HG02642 (cell line): Measurements from ENCODE around the gene GRAMD4.

Source experiments
- ATAC-seq: cut with Tn5 transposase; IDR thresholded peaks from one replicate; pipeline ENCODE4 v1.9.1; 2021; ENCODE audit warnings: mild to moderate bottlenecking; ENCODE audit not compliant: unreplicated experiment, poor library complexity

GRAMD4 gene

DNA sequence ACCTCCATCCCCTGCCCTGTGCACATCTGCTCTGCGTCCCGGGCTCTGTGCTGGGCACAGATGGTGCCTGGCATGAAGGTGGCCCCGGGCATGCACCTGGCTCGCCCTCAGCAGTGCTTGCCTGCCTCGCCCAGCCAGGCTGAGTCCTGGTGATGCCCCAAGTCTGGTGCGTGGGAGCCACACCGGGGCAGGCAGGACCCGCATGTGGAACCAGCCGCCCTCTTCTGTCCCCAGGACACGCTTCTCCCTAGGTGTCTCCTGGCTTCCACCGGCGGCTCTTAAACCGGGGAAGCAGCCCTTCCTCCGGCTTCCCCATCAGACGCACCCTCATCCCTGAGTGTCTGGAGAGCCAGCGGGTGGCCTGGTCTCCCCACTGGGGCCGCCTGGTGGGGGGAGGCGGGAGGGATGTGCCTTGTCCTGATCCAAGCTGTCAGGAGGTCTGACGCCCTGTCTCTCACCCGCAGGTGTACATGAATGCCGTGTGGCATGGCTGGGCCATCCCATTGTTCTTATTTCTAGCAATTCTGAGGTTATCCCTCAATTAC, 45.0 kb downstream of the GRAMD4 start:
- no peak for ATAC-seq

DNA sequence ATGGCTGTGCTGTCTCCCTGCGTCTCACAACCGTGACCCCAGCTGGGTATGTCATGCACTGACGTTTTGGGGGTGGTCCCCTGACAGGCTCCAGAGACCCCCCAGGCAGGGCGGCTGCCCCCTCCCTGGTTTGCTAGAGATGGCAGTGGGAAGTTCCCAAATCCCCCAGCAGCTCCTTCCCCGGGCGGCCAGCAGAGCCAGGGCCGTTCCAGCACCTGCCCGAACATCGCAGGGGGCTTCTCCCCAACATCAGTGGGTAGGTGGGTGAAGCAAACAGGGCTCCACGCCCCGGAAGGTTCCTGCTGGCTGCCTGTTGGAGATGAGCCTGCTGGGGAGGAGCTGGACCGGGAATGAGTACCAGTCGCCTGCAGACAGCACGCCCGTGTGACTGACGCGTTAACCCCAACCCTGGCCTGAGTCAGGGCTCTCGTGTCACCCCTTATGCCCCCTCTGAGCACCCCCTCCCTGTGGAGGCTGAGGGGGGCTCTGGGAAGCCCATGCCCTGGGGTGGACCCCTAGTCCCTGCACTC, 45.6 kb downstream of the GRAMD4 start:
- ATAC-seq: no peak

DNA sequence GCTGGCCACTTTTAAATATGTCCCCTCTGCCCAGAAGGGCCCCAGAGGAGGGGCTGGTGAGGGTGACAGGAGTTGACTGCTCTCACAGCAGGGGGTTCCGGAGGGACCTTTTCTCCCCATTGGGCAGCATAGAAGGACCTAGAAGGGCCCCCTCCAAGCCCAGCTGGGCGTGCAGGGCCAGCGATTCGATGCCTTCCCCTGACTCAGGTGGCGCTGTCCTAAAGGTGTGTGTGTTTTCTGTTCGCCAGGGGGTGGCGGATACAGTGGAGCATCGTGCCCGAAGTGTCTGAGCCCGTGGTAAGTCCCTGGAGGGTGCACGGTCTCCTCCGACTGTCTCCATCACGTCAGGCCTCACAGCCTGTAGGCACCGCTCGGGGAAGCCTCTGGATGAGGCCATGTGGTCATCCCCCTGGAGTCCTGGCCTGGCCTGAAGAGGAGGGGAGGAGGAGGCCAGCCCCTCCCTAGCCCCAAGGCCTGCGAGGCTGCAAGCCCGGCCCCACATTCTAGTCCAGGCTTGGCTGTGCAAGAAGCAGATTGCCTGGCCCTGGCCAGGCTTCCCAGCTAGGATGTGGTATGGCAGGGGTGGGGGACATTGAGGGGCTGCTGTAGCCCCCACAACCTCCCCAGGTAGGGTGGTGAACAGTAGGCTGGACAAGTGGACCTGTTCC, 46.5 kb downstream of the GRAMD4 start:
- no peak for ATAC-seq

DNA sequence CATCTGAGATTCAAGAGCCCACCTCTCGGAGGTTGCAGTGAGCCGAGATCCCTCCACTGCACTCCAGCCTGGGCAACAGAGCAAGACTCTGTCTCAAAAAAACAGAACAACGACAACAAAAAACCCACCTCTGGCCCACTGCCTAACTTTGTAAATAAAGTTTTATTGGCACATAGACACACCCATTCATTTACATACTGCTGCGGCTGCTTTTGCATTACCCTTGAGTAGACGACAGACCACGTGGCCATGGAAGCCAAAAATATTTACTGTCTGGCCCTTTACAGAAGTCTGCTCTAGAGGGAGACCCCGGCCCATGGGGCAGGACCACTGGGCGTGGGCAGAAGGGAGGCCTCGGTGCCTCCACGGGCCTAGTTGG, 47.0 kb downstream of the GRAMD4 start:
- no peak for ATAC-seq

DNA sequence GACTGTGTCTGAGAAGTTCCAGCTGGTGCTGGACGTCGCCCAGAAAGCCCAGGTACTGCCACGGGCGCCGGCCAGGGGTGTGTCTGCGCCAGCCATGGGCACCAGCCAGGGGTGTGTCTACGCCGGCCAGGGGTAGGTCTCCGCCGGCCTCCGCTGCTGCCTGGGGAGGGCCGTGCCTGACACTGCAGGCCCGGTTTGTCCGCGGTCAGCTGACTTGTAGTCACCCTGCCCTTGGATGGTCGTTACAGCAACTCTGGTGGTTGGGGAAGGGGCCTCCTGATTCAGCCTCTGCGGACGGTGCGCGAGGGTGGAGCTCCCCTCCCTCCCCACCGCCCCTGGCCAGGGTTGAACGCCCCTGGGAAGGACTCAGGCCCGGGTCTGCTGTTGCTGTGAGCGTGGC, 47.9 kb downstream of the GRAMD4 start:
- no peak for ATAC-seq

DNA sequence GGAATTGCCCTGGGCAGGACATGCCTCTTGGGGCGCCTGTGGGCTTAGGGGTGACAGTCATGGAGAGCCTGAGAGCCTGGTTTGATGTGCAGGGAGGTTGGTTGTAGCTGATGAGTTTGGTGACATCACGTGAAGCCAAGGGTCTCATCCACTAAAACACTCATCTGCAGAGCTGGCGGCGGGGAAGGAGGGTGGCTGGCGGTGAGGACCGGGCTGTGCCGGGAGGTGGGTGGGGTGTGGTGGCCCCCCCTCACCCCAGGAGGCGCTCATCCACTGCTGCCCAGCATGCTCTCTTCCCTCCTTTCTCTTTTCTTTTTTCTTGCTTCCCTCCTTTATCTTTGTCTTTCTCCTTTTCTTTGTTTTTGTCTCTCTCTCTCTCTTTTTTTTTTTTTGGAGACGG, 49.0 kb downstream of the GRAMD4 start:
- ATAC-seq: no peak

DNA sequence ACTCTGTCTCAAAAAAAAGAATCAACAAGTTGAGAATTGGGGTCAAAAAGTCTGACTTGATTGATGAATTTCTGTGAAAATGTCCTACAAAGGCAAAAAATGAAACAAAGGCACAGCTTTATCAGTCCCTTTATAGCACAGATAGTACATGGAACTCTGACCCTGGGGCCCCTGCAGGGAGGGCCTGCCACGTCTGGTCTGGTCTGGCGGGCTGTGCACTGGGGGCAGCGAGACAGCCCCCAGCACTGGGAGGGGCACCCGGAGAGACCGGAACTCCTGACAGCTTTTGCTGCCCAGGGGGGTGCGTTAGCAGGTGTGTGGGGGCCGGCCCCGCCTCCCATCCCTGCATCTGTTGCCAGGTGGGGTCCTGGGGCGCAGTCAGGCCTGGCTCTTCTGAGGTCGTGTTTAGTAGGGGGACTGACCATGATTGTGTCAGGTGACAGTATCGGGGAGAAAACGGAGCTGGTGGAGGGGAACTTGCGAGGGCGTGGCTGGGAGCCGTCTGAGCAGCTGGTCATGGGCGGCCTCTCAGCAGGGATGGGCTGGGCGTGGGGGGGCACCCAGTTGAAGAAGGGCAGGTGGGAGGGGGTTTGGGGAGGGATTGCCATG, 51.7 kb downstream of the GRAMD4 start:
- ATAC-seq: no peak

DNA sequence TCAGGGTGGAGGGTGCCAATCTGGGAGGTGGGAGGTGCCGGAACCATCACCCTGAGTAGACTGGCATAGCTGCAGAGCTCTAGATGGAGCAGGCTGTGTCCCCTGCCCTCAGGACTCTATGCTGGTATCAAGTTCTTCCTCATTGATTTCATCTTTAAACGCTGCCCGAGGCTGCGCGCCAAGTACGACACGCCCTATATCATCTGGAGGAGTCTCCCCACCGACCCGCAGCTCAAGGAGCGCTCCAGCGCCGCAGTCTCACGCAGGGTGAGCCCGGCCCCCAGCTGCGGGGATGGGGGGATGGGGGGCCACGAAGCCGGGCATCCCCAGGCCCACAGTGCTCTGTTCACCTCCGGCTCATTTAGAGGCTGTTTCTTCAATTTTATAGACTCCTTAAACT, 52.5 kb downstream of the GRAMD4 start:
- no peak for ATAC-seq

DNA sequence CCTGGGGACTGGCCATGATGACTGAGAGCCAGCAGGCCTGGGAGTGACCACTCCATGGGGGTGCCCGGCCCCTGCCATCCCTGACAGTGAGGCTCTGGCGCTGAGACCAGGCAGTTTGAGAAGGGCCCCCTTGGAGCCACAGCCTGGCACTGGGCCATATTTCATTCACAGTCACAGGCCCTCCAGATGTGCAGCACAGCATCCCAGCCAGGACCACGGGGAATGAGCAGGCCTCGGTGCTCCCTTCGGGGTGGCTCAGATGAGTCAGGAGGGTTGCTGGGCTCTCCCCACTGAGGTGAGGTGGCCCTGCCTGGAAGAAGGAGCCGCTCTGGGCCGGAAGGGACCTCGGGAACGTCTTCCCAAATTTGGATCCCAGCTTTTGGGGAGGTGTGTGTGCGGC, 53.0 kb downstream of the GRAMD4 start:
- no peak for ATAC-seq

DNA sequence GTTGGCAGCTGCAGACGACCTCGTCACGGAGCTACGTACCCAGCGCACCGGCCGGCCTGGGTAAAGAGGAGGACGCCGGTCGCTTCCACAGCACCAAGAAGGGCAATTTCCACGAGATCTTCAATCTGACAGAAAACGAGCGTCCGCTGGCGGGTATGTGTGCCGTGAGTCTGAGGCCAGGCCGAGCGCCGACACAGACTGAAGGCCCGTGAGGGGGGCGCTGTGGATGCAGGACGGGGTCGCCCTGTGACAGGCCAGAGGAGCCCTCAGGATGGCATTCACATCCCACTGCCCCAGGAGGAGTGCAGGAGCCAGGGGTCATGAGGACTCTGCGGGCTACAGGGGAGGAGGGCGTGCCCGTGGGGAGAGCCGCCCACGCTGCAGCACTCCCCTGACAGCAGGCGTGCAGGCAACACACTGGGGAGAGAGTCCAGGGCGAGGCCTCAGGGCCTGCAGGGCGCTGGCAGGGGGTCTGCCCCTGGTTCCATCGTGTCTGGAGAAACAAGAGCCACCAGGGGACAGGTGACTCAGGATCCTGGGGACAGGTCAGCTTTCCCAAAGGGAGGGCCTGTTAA, 53.6 kb downstream of the GRAMD4 start:
- no peak for ATAC-seq

DNA sequence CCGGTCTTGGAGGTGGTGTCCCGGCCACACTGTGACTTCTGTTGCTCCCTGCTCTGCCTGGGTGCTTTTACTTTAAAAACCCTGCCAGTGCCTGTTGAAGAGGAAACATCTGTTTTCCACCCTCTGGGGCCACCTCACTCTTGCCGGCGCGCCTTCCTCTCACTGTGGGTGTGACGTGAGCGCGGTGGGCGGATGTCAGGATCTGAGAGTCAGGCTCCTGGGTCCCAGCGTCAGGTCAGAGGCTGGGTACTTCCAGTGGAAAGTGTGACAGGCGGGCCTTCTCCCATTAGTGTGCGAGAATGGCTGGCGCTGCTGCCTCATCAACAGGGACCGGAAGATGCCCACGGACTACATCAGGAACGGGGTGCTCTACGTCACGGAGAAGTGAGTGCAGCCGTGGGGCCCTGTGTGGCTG, 54.2 kb downstream of the GRAMD4 start:
- no peak for ATAC-seq

DNA sequence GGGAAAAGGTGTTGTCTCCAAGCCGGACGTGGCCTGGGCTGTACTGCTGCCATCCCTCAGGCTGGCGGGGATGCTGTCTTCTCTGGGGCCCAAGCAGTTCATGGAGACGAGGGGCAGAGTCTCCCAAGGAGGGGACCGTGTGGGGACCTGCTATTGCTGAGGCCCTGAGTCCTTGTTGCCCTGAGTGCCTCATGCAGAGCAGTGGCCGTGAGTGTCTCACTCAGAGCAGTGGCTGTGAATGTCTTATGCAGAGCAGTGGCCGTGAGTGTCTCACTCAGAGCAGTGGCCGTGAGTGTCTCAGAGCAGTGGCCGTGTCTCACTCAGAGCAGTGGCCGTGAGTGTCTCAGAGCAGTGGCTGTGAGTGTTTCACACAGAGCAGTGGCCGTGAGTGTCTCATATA, 54.7 kb downstream of the GRAMD4 start:
- ATAC-seq: no peak

DNA sequence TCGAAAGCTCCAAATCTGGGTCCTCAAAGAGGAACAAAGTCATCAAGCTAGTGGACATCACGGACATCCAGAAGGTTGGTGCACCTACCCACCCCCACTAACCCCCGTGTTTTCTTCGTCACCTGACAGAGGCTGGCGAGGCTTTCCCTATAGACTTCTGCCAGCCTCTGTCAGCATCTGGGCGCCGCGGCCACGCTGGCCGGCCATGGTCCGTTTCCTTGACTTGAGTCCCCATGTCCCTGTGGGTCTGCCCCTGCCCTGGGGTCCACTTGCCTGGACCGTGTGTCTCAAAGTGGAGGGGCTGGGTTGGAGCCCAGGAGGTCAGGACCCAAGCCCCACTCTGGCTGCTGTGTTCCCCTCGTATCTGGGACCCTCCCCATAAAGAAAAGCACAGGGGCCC, 55.3 kb downstream of the GRAMD4 start:
- no peak for ATAC-seq

DNA sequence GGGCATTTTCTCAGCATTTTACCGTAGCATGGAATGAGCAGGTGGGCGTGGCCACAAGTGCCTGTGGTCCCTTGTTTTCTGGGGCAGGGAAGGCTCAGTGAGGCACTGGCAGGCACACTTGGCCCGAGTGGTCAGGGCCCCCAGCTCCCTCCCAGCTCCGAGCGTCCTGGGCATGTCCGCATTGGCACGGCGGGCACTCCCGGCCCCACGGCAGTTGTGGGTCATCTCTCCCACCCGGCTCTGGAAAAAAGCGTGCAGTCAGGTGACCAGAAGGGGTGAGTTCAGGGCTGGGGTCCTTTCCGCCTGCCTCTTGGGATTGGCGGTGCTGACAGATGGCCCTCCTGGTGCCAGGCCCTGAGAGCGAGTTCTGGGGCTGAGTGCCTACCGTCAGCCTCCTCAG, 55.8 kb downstream of the GRAMD4 start:
- no peak for ATAC-seq

DNA sequence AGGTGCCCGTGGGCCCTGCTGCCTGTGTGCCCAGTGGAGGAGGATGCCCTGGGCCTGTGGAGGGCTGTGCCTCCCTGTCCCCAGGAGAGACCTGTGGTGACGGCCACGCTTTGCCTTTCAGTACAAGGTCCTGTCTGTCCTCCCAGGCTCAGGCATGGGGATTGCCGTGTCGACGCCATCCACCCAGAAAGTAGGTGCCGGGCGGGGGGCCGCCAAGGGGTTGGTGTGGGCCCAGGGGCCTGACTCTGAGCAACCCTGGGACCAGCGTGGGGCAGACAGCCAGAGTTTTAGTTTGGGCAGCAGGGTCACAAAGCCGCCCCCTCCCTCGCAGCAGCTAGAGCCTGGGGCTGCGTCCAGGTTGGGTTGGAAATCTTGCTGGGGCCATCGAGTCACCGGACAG, 56.3 kb downstream of the GRAMD4 start:
- no peak for ATAC-seq

DNA sequence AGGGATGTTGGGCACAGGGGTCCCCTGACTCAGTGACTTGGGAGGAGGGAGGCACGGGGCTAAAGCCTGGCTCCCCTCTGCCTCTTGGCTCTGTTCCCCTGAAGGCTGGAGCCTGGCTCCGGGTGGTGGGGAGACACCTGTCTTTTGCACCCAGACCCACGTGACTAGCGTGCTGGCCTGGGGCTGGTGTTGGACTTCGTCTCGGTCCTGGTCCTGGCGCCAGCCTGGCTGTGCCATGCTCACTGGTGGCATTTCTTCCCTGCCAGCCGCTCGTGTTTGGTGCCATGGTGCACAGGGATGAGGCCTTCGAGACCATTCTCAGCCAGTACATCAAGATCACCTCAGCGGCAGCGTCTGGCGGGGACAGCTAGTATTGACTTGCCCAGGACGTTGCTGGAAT, 56.7 kb downstream of the GRAMD4 start:
- ATAC-seq: no peak

DNA sequence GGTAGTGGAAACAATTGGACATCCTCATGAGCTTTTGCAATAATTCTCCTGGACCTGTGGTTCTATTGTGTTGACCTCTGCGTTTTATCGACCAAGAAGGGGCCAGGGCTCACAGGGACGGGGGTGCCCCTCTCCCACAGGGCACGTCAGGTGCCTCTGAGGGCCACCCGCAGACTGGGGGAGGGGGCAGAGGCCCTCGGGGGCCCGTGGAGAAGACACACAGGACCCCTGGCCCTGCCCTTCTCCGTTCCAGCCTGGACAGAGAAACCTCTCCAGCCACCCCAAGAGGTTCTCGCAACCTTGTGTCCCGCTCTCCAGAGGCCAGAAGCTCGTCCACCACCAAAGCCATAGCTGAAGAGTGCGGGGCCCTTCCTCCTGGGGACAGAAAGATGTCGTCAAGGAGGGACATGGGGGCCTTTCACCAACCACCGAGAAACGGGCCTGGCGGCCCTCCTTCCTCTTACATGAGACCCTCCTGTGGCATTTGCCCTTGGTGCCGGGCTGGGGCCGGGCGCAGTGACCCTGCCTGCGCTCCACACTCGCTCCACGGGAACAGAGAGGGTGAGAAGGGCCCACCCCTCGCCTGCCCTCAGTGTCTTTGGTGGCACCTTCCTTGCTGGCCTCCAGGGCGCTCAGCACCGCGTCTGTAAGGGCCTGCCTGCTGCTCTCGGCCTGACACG, 57.3 kb downstream of the GRAMD4 start:
- no peak for ATAC-seq

DNA sequence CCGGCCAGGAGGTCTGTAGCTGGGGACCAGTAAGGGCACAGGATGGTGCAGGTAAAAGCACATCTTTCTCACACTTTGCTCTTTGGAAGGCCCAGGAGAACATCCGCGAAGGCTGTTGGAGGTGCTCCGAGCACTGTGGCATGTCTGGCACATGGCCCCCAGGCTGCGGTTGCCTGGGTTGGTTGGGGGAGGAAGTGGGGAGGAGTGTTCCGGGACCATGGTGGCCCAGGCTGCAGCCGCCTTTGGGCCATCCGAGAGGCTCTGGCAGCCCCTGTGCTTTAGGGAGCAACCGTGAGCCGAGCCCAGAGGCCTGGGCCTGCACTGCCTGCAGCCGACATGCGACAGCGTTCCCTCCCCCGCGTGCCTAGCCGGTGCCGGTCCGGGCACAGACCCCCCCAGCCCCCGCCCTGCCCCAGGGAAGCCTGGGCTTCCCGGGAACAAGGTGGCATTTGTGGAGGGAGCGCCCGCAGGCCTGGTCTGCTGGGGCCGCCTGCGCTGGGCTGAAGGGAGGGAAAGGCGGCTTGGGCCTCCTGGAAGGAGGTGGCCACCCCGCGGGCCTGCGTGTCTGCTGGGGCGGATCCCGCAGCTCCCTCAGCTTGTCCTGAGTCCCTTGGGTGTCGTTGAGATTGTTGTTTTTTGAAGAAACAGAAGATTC, 57.9 kb downstream of the GRAMD4 start:
- ATAC-seq: no peak

DNA sequence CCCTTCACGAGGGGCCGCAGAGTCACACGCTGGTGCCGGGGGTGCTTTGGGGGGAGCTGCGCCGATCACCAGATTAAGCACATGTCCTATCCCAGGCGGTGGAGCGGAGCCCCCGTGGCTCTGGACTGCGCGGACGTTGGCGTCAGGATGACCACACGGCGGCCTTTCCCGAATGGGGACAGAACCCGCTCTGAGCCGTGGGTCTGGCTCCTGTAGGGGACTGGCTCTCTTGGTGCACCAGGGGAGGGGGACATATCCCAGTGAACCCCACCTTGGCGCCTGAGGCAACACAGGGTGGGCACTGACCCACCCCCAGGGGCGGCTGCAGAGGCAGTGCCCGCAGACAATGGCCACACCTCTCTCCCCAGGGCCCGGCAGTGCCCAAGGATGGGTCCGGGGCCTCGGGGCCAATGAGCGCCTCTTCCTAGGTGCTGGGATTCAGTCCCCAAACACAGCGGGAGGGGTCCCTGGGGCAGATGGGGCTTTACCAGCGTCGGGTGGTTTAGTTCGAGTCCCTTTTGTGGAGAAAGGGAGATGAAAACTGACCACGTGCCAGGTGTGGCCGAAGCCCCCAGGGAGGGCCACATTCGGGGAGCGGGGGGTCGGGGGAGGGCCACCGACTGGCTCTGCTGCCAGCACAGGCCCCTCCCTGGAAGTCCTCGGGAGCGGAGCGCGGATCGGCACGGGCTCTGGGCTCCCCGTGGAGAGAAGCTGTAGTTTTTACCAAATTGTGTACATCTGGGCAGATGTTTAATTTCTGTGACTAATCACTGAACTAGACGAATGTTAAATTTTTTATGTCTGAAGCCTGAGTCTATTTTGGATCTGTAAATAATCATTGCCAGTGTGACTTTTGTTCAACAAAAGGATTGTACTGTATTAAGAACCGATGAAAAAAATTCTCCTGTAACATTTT, 58.9 kb downstream of the GRAMD4 start:
- no peak for ATAC-seq
